Activated CD8-positive, alpha-beta memory T cell treated with anti-CD3 and anti-CD28 coated beads, Interleukin-2, amount 50 U/mL, for 48 hours (primary cell): ENCODE data around the gene SIL1.
"Not testable (repeated sequence)": the region's sequence is repeated elsewhere in the genome, so short reads cannot be mapped to it uniquely, and the experiment has no call there.

Experiments
- DNase-seq: peaks from one replicate; pipeline ENCODE4 v3.0.0-alpha.2; 2020

SIL1 gene

GRCh38 chr5:139062910-139063663, 135.1 kb downstream of the SIL1 start:
- DNase-seq, result no peak

GRCh38 chr5:139061856-139062255, 136.3 kb downstream of the SIL1 start:
- no peak for DNase-seq

- DNase-seq, result no peak
Observed at GRCh38 chr5:139061274-139061673, 136.9 kb downstream of the SIL1 start.

- DNase-seq, result no peak
Observed at GRCh38 chr5:139058121-139058520, 140.0 kb downstream of the SIL1 start.

GRCh38 chr5:139057045-139057939, 140.9 kb downstream of the SIL1 start:
- not testable (repeated sequence) for DNase-seq

- DNase-seq, result no peak
Observed at GRCh38 chr5:139052975-139053374, 145.2 kb downstream of the SIL1 start.

- no peak for DNase-seq
Observed at GRCh38 chr5:139051392-139051791, 146.8 kb downstream of the SIL1 start.

- no peak for DNase-seq
Observed at GRCh38 chr5:139050432-139050831, 147.7 kb downstream of the SIL1 start.

GRCh38 chr5:139049780-139050179, 148.4 kb downstream of the SIL1 start:
- DNase-seq, result no peak

GRCh38 chr5:139046551-139046950, 151.6 kb downstream of the SIL1 start:
- no peak for DNase-seq

- no peak for DNase-seq
Observed at GRCh38 chr5:139043157-139043905, 154.8 kb downstream of the SIL1 start.

GRCh38 chr5:139040081-139040480, 158.1 kb downstream of the SIL1 start:
- no peak for DNase-seq

GRCh38 chr5:139038613-139039305, 159.4 kb downstream of the SIL1 start:
- DNase-seq, result no peak

- DNase-seq, result no peak
Observed at GRCh38 chr5:139037732-139038131, 160.4 kb downstream of the SIL1 start.

GRCh38 chr5:139036332-139036731, 161.8 kb downstream of the SIL1 start:
- not testable (repeated sequence) for DNase-seq

GRCh38 chr5:139027150-139027549, 171.0 kb downstream of the SIL1 start:
- no peak for DNase-seq

- no peak for DNase-seq
Observed at GRCh38 chr5:139025651-139026050, 172.5 kb downstream of the SIL1 start.

GRCh38 chr5:139023286-139023685, 174.9 kb downstream of the SIL1 start:
- no peak for DNase-seq

GRCh38 chr5:139022528-139022927, 175.6 kb downstream of the SIL1 start:
- DNase-seq, result no peak

- no peak for DNase-seq
Observed at GRCh38 chr5:139021346-139021745, 176.8 kb downstream of the SIL1 start.

- DNase-seq, result no peak
Observed at GRCh38 chr5:139019880-139020279, 178.3 kb downstream of the SIL1 start.

GRCh38 chr5:139019211-139019610, 179.0 kb downstream of the SIL1 start:
- DNase-seq, result no peak

- DNase-seq, result no peak
Observed at GRCh38 chr5:139017624-139018023, 180.5 kb downstream of the SIL1 start.
